ENCODE measurements around the gene PPP1CB.

DNA sequence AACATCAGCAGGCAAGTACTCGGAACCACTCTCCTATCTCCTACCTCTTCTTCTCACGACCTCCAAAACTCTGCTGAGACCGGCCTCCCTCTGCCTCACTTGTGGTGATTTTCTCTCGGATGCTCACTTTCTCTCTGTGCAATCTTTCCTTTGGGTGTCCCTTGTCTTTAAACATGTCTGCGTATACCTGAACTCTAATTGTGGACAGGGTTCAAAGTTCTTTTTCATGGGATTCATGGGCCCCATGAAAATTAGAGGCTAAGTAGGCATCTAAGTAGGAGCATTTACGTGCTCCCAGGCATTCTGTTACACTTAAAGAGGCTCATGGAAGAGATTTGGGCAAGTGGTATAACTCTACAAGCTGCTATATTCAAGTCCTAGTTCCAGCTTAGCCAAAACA, 2.1 kb upstream of the PPP1CB start:
- TF ChIP-seq, protein P1, sequence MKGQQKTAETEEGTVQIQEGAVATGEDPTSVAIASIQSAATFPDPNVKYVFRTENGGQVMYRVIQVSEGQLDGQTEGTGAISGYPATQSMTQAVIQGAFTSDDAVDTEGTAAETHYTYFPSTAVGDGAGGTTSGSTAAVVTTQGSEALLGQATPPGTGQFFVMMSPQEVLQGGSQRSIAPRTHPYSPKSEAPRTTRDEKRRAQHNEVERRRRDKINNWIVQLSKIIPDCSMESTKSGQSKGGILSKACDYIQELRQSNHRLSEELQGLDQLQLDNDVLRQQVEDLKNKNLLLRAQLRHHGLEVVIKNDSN (IDR thresholded peaks at IDR 0.05; ENCODE audit: borderline replicate concordance, low read depth): no peak
- TF ChIP-seq POLR2AphosphoS5 (IDR thresholded peaks at IDR 0.05; ENCODE audit: low read depth, low read length) (no peak), GABPA (IDR thresholded peaks at IDR 0.05; ENCODE audit: low read depth) (no peak), RCOR1 (IDR thresholded peaks at IDR 0.05; ENCODE audit: low read length) (no peak), EP300 (IDR thresholded peaks at IDR 0.05; ENCODE audit: borderline replicate concordance in 1 of 2, low read depth in 1 of 2, low read length in 1 of 2) (no peak), FOXJ3 (CRISPR knock-in tag; IDR thresholded peaks at IDR 0.05) (no peak), JUND (IDR thresholded peaks at IDR 0.05) (no peak), YY1 (IDR thresholded peaks at IDR 0.05; ENCODE audit: low read depth) (no peak)
- TF ChIP-seq, protein P2, sequence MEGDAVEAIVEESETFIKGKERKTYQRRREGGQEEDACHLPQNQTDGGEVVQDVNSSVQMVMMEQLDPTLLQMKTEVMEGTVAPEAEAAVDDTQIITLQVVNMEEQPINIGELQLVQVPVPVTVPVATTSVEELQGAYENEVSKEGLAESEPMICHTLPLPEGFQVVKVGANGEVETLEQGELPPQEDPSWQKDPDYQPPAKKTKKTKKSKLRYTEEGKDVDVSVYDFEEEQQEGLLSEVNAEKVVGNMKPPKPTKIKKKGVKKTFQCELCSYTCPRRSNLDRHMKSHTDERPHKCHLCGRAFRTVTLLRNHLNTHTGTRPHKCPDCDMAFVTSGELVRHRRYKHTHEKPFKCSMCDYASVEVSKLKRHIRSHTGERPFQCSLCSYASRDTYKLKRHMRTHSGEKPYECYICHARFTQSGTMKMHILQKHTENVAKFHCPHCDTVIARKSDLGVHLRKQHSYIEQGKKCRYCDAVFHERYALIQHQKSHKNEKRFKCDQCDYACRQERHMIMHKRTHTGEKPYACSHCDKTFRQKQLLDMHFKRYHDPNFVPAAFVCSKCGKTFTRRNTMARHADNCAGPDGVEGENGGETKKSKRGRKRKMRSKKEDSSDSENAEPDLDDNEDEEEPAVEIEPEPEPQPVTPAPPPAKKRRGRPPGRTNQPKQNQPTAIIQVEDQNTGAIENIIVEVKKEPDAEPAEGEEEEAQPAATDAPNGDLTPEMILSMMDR (IDR thresholded peaks at IDR 0.05): no peak
- TF ChIP-seq, protein P3, sequence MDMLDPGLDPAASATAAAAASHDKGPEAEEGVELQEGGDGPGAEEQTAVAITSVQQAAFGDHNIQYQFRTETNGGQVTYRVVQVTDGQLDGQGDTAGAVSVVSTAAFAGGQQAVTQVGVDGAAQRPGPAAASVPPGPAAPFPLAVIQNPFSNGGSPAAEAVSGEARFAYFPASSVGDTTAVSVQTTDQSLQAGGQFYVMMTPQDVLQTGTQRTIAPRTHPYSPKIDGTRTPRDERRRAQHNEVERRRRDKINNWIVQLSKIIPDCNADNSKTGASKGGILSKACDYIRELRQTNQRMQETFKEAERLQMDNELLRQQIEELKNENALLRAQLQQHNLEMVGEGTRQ (IDR thresholded peaks at IDR 0.05; ENCODE audit: borderline replicate concordance, low read depth, low read length): no peak

All from SK-N-SH (cell line).